HL-60/S4 (cell line): Measurements from ENCODE around the gene PDE6C.

Experiments
- in situ Hi-C: fragments of 300-500 bp; cut with MboI; formaldehyde crosslinking; loops from 2 replicates; pipeline ENCODE4 v1.14.3; 2022; ENCODE audit warnings: low sequenced_read_pairs

The PDE6C gene

DNA sequence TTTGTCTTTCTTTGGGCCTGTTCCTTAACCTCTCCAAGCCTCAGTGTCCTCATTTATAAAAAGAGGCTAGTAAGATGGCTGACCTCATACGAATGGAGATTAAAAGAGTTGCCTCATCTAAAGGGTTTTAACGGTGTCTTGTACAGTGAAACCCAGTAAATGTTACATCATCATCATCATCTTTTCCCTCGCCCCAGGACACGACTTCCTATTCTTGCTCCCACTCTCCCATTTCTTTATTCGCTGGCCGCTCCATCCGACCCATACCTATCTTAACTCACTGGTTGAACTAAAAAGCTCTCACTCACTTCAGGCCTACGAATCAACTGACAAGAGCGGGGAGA is 89.5 kb downstream of the PDE6C start:
- in situ Hi-C loops = no loop called here

DNA sequence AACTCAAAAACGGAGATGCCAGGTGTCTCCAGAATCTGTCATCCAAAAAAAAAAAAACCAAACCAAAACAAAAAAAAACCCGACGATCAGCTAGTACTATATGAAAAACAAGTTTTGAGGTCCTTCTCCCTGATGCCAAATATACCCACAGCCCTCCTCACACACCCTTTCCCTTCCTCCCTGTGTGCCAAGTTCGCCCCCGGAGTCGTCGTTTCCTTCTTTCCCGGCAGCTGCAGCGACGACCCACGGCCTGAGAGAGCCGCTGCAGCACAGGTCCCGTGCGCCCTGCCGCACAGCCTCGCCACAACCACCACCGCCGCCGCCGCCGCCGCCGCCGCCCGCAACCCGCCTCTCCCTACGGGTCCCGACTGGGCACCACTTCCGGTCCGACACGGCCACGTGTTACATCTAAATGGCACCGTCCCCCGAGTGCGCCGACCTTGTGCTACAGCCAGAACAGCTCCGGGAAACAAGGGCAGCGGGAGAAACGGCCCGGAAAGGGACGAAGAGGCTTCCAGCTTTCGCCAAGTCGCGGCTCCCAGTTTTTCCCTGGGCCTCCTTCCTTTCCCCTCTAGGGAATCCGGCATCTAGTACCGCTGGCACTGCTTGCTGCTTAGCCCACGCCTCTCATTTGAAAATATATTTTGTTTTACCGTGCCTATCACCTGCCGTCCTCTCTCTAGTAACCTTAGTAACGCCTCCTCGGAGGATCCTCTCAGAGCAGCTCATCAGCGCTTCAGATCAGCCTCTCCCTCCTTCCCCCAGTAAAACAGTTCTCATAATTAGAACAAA is 90.1 kb downstream of the PDE6C start, which contains the start of gene FRA10AC1:
Gene FRA10AC1, minus strand, starts transcription at position 383 of the 792 bp plus-strand sequence. CDS start 2,486 bp downstream, outside the sequence.
- in situ Hi-C loops = no loop called here

DNA sequence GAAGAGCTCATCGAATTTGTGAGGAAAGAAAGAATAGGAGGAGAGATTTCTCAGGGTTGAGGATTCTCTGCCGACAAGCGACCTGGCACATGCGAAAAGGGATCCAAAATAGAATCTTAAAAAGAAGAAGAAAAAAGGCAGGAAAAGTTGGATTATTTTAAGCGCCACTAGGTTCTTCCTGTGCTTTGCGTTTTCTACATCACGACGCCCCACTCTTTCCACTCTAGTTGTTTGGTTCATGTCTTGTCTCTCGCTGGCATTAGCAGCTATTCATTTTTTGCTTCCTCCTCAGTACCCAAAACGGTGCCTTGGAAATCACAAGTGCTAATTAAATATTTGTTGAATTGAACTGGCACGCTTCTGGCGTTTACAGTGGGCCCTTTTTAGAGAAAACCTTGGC is 90.7 kb downstream of the PDE6C start:
- in situ Hi-C loops = no loop called here

DNA sequence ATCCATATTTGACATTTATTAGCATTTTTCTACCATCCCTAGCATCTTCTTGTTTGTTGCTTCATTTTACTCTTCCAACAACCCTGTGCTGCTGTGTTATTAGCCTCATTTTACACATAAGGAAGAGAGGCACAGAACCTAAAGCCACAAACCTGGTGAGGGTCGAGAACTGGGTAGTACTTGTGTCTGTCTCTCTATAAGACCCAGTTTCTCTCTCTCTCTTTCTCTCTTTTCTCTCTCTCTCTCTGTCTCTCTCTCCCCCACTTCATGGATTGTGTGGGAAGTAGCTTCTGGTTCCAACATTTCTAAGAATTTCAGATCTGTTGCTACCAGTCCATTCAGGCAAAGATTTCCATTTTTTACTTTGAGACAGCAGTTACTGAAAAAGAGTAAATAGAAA is 91.5 kb downstream of the PDE6C start:
- in situ Hi-C loops = no loop called here

DNA sequence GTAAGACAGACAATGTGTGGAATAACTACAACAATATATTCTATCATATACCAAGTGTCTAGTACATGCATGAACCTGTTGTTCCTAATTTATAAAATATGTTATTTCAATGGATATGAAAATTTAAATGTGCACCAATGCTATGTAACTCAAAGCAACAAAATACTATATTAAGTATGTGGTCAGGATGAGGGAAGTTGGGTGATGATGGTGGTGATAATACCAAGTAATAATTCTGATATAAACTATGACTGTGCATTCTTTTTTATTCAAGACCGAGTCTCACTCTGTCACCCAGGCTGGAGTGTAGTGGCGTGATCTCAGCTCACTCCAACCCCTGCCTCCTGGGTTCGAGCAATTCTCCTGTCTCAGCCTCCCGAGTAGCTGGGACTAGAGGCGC is 92.1 kb downstream of the PDE6C start:
- in situ Hi-C loops = no loop called here

DNA sequence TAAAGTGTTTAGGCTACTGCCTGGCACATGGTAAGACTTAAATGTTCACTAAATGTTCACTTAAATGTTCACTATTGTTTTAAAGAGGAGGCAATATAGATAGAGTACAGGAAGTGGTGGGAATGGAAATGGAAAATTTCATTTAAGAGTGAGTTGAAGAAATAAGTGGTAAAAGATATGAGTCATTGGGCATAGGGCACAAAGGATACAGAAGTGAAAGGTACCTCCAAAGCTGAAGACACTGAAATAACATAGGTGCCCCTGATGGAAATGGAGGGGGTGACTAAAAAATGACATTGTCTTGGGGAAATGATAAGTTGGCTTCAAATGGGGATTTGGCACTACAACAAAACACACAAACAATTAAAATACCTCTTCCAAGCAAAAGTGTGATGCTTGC is 95.3 kb downstream of the PDE6C start:
- in situ Hi-C loops = no loop called here

DNA sequence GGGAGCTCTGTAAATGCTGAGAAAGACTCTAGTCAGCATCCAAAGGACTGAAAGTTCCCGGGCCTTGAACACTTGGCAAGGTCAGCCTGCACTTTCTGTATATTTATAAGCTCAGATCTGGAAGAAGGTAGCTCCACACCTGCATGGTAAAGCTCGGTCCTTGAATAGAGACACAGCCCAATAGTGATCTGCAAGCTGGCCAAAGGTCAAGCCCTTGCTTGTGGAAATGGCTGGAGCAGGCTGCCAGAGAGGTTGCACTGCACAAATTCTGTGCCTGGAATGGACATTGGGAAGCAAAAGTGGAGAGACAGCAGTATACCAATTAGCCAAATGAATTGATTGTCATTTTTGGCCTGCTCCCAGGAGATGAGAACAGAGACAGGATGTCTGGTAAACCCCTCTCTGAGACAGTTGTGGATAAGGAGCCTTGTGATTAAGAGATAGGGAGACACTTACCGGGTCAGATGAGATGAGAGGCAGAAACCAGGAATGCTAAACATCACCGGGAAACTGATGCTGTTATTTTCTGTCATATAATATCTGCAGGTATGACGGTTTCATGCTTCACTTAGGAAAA is 98.1 kb downstream of the PDE6C start:
- in situ Hi-C loops = no loop called here

DNA sequence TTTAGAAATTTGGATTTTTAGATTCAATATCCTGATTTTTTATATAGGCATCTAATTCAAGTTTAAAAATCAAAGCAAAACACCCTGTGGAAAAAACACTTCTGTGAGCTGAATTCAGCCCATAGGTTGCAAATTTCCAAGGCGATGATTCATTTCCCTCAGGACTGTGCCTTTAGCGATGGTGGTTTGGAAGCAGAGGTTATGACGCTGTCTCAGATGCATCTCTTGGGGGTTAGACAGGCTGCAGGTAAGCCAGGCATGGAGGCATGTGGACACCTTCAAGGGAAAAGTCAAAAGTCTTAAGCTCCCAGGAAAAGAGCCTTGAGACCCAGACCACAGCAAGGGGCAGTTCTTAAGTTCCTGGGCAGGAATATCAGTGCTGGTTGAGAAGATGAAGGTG is 99.6 kb downstream of the PDE6C start:
- in situ Hi-C loops = no loop called here

DNA sequence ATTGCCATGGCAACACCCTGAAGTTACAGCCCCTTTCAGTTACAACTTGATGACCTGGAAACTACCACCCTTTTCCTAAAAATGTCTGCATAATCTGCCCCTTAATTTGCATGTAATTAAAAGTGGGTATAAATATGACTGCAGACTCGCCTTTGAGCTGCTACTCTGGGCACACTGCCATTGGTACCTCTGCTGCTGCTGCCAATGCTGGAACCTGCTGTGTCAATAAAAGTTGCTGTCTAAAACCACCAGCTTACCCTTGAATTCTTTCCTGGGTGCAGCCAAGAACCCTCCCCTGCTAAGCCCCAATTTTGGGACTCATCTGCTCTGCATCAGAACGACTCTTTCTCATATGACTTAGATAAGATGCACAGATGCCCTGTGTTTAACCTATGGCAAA is 100.3 kb downstream of the PDE6C start:
- in situ Hi-C loops = no loop called here

DNA sequence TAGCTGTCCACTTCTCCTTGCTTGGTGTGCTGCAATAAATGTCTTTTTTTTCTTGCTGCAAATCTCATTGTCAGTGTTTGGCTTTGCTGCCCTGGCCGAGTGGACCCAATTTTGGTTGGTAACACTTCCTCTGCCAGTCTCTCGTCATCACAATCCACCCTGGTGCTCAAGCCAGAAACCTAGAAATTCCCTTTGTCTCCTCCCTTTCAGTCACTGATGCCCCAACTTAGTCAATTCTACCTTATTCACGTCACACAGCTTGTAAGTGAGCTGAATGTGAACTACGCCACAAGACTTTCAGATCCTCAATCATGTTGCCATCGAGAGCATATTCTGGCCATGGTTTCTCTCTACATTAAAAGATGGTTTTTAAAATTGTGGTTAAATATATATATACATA is 103.0 kb downstream of the PDE6C start:
- in situ Hi-C loops = no loop called here
